ENCODE data around the gene RUNX2. TPM values are rescaled to one million over a fixed set of nuclear protein-coding genes. Genes with fewer than 3 reads are reported as not detected.
A peak's percentile ranks its signal among the peaks of the same experiment; 100 is the strongest.
"Not testable (repeated sequence)": the region's sequence is repeated elsewhere in the genome, so short reads cannot be mapped to it uniquely, and the experiment has no call there.

Gene RUNX2
- total and polyA plus RNA-seq, 2 of the 8 experiments (the other 6 are each of a cell fraction or from before 2014, with no cell fraction given): 0.26 to 1.2 TPM

- H3K18ac ChIP-seq (ENCODE audit: extremely low read depth, low read length); H4K8ac ChIP-seq (ENCODE audit: extremely low read depth, insufficient read depth, low read length); H3K14ac ChIP-seq (ENCODE audit: insufficient read length); H3K4me1 ChIP-seq (replicated peaks in 1 of 4; ENCODE audit: control insufficient read depth in 3 of 4, insufficient read depth in 4 of 4, low read length in 3 of 4); H2AFZ ChIP-seq (ENCODE audit: low read length); H3K4me3 ChIP-seq (ENCODE audit: extremely low read depth in 1 of 4, insufficient read depth in 2 of 4, low read depth in 3 of 4, low read length in 4 of 4); FAIRE-seq; H2BK15ac ChIP-seq (ENCODE audit: low read length); H3K79me1 ChIP-seq (ENCODE audit: low read depth, low read length); H3K23ac ChIP-seq (ENCODE audit: insufficient read length); H4K5ac ChIP-seq (ENCODE audit: insufficient read length, low read depth, low read length); H2BK5ac ChIP-seq (ENCODE audit: low read depth, low read length); H3K79me2 ChIP-seq (ENCODE audit: control insufficient read depth in 1 of 2, insufficient read depth in 2 of 2, low read length in 2 of 2); H2BK12ac ChIP-seq (ENCODE audit: low read depth, low read length); H4K91ac ChIP-seq (replicated peaks; ENCODE audit: insufficient read length, low read length); H3K9ac ChIP-seq (replicated peaks in 1 of 4; ENCODE audit: extremely low read depth in 1 of 4, low read depth in 3 of 4, low read length in 3 of 4); DNase-seq (ENCODE audit: low read depth in 1 of 2, low spot score in 2 of 2); CTCF ChIA-PET (ENCODE audit: partially characterized antibody); H2AK5ac ChIP-seq (ENCODE audit: low read depth, low read length); H3K56ac ChIP-seq (replicated peaks; ENCODE audit: insufficient read length, low read depth, low read length); H3K4ac ChIP-seq (replicated peaks; ENCODE audit: insufficient read length, low read depth, low read length); H3K27ac ChIP-seq (ENCODE audit: low read depth, low read length); H3K27me3 ChIP-seq (replicated peaks in 1 of 4; ENCODE audit: control insufficient read depth in 3 of 4, extremely low read depth in 1 of 4, insufficient read depth in 3 of 4, low read length in 3 of 4); POLR2A ChIA-PET (ENCODE audit: partially characterized antibody); H3K4me2 ChIP-seq (ENCODE audit: insufficient read depth in 1 of 2, low read depth in 2 of 2, low read length in 2 of 2); H3K23me2 ChIP-seq (ENCODE audit: low read depth, low read length); H4K20me1 ChIP-seq (replicated peaks in 1 of 2; ENCODE audit: control insufficient read depth in 1 of 2, insufficient read depth in 2 of 2, low read length in 2 of 2); H3K36me3 ChIP-seq (ENCODE audit: control insufficient read depth in 2 of 4, insufficient read depth in 4 of 4, low read length in 3 of 4); H2BK120ac ChIP-seq (replicated peaks; ENCODE audit: low read depth, low read length); H2BK20ac ChIP-seq (ENCODE audit: low read length); H3K9me3 ChIP-seq (ENCODE audit: insufficient read depth in 2 of 2, low read depth in 1 of 2, low read length in 1 of 2): not testable (repeated sequence)
- 89% methylated on average over 3 of the region's 6 CpGs; no CpG with 5 or more reads in 1 of the 2 experiments for WGBS, 2 experiments (ENCODE audit: extremely low coverage in 1 of 2, insufficient coverage in 1 of 2, insufficient read length in 1 of 2, insufficient replicate concordance in 2 of 2, low coverage in 1 of 2, low lambda C conversion rate in 2 of 2, missing lambda C conversion rate in 1 of 2)
These were observed 345.0 kb downstream of the RUNX2 start for GRCh38 chr6:45673167-45673566.

GRCh38 chr6:45675166-45675565 is 347.0 kb downstream of the RUNX2 start:
- Histone ChIP-seq H3K4me2 (ENCODE audit: insufficient read depth in 1 of 2, low read depth in 2 of 2, low read length in 2 of 2) (peak overlapping the region; percentile 21 to 57; a peak in 3 of 4 replicates), H3K4me3 (ENCODE audit: extremely low read depth in 1 of 4, insufficient read depth in 2 of 4, low read depth in 3 of 4, low read length in 4 of 4) (peak overlapping the region in 3 of 4 experiments; percentile 10 to 36 (median 23); a peak in 4 of 8 replicates), H4K8ac (ENCODE audit: extremely low read depth, insufficient read depth, low read length) (peak overlapping the region; percentile 84; the same call in 1 of the 2 replicates), H2AFZ (ENCODE audit: low read length) (peak overlapping the region; percentile 70), H2BK12ac (ENCODE audit: low read depth, low read length) (peak overlapping the region; percentile 90; the same call in 1 of the 2 replicates)
- not testable (repeated sequence) for H4K5ac ChIP-seq (ENCODE audit: insufficient read length, low read depth, low read length); H4K91ac ChIP-seq (replicated peaks; ENCODE audit: insufficient read length, low read length); H2BK120ac ChIP-seq (replicated peaks; ENCODE audit: low read depth, low read length); H3K27me3 ChIP-seq (replicated peaks in 1 of 4; ENCODE audit: control insufficient read depth in 3 of 4, extremely low read depth in 1 of 4, insufficient read depth in 3 of 4, low read length in 3 of 4); H3K23ac ChIP-seq (ENCODE audit: insufficient read length); H3K79me1 ChIP-seq (ENCODE audit: low read depth, low read length); H3K9ac ChIP-seq (replicated peaks in 1 of 4; ENCODE audit: extremely low read depth in 1 of 4, low read depth in 3 of 4, low read length in 3 of 4); H3K36me3 ChIP-seq (ENCODE audit: control insufficient read depth in 2 of 4, insufficient read depth in 4 of 4, low read length in 3 of 4); H3K4me1 ChIP-seq (replicated peaks in 1 of 4; ENCODE audit: control insufficient read depth in 3 of 4, insufficient read depth in 4 of 4, low read length in 3 of 4); H3K4ac ChIP-seq (replicated peaks; ENCODE audit: insufficient read length, low read depth, low read length); H2AK5ac ChIP-seq (ENCODE audit: low read depth, low read length); H3K56ac ChIP-seq (replicated peaks; ENCODE audit: insufficient read length, low read depth, low read length); H4K20me1 ChIP-seq (replicated peaks in 1 of 2; ENCODE audit: control insufficient read depth in 1 of 2, insufficient read depth in 2 of 2, low read length in 2 of 2); H3K9me3 ChIP-seq (ENCODE audit: insufficient read depth in 2 of 2, low read depth in 1 of 2, low read length in 1 of 2); H2BK20ac ChIP-seq (ENCODE audit: low read length); FAIRE-seq; H3K27ac ChIP-seq (ENCODE audit: low read depth, low read length); DNase-seq (ENCODE audit: low read depth in 1 of 2, low spot score in 2 of 2); H2BK5ac ChIP-seq (ENCODE audit: low read depth, low read length); H2BK15ac ChIP-seq (ENCODE audit: low read length); H3K18ac ChIP-seq (ENCODE audit: extremely low read depth, low read length); H3K14ac ChIP-seq (ENCODE audit: insufficient read length); H3K79me2 ChIP-seq (ENCODE audit: control insufficient read depth in 1 of 2, insufficient read depth in 2 of 2, low read length in 2 of 2); H3K23me2 ChIP-seq (ENCODE audit: low read depth, low read length)
- ChIA-PET POLR2A (ENCODE audit: partially characterized antibody) (interaction anchor here (1.5 kb wide), 1 partner anchor 11 kb away, joined by 4 read pairs; no protein-coding TSS in a partner anchor), CTCF (ENCODE audit: partially characterized antibody) (interaction anchor here (1.5 kb wide), 1 partner anchor 1022 kb away, joined by 4 read pairs; no protein-coding TSS in a partner anchor)
- 50% methylated on average over 8 of the region's 14 CpGs; no CpG with 5 or more reads in 1 of the 2 experiments for WGBS, 2 experiments (ENCODE audit: extremely low coverage in 1 of 2, insufficient coverage in 1 of 2, insufficient read length in 1 of 2, insufficient replicate concordance in 2 of 2, low coverage in 1 of 2, low lambda C conversion rate in 2 of 2, missing lambda C conversion rate in 1 of 2)

Data from H1 (cell line).